Right cardiac atrium (tissue), 5 donors: Measurements from ENCODE around the gene HLCS. TPM values are rescaled to one million over a fixed set of nuclear protein-coding genes. Genes with fewer than 3 reads are reported as not detected.
A peak's percentile ranks its signal among the peaks of the same experiment; 100 is the strongest.

ENCODE experiments used
- ATAC-seq, 2 donors: fragments of 200-7000 bp; cut with Tn5 transposase; one replicate each; pipeline versions ENCODE4 v1.8.0 to v1.9.1; 2020; ENCODE audit warnings: moderate library complexity in 2 of 2, mild to moderate bottlenecking in 1 of 2
- DNase-seq, 3 donors: peaks; one replicate each; pipeline ENCODE4 v3.0.0-alpha.2; 2020
- H3K27ac ChIP-seq: one replicate; pipeline ENCODE4 v1.5.1; 2013; ENCODE audit warnings: mild to moderate bottlenecking, low read length, control low read depth, moderate library complexity
- H3K27me3 ChIP-seq: one replicate; pipeline ENCODE4 v1.6.1; 2013; ENCODE audit not compliant: control insufficient read depth, insufficient read depth
- H3K4me1 ChIP-seq: one replicate; pipeline ENCODE4 v1.6.1; 2013; ENCODE audit warnings: low read length; ENCODE audit not compliant: control insufficient read depth, insufficient read depth
- H3K4me3 ChIP-seq: one replicate; pipeline ENCODE4 v1.5.1; 2013; ENCODE audit warnings: low read length, control low read depth
- H3K9me3 ChIP-seq: one replicate; pipeline ENCODE4 v1.6.1; 2013; ENCODE audit warnings: low read length; ENCODE audit not compliant: control insufficient read depth
- WGBS: extraction: QIAGEN DNeasy Blood & Tissue Kit; methylation state at CpG from one replicate; pipeline ENCODE4 v1.1.7; 2013; 5-methylcytosine and 5-hydroxymethylcytosine counted together
- intact Hi-C, 4 donors: fragments of 100-400 bp; cut with DNase I; formaldehyde crosslinking; loops; one replicate each; pipeline versions ENCODE4 v1.11.0 to v1.14.0; 2022 to 2023
- polyA plus RNA-seq: library from polyadenylated mRNA; stranded (reverse); fragments of 200-250 nt; gene quantifications from one replicate; pipeline ENCODE4 v1.2.3, GENCODE V29; 2013
- total RNA-seq, 4 donors: library from RNA; stranded (reverse); fragmentation: NEBNext Ultra II Directional; extraction: Animal tissue kit (Norgen Biotek cat#: 25700); gene quantifications; one replicate each; pipeline ENCODE4 v1.2.1, GENCODE V29; 2021
- donor health status: healthy with polysubstance abuse.
- donor health status: DM: no; HTN: yes; CAD: no.
- donor health status: DM: no; HTN: no; CAD: no.
- donor health status: DM: no; HTN: yes; CAD: no; lungs with severe emphysema.
- donor health status: DM: yes; HTN: yes; CAD: no.

The HLCS gene
- total and polyA plus RNA-seq, 5 donors: 3.5 to 11.4 (median 8.2) TPM

- no peak for DNase-seq
- WGBS: 93% methylated on average over 13 of the region's 13 CpGs
- H3K4me1 ChIP-seq: peaks cover 2% of the 10 kb centered on the region
- ATAC-seq: no peak
- intact Hi-C loops: no loop called here
- no peaks in the 10 kb centered on the region for H3K9me3 ChIP-seq
- H3K4me3 ChIP-seq: no peak overlapping the region
- no peak overlapping the region for H3K27ac ChIP-seq
- H3K27me3 ChIP-seq: no peaks in the 10 kb centered on the region
Observed at GRCh38 chr21:36803051-36803645, 163.3 kb downstream of the HLCS start.

DNA sequence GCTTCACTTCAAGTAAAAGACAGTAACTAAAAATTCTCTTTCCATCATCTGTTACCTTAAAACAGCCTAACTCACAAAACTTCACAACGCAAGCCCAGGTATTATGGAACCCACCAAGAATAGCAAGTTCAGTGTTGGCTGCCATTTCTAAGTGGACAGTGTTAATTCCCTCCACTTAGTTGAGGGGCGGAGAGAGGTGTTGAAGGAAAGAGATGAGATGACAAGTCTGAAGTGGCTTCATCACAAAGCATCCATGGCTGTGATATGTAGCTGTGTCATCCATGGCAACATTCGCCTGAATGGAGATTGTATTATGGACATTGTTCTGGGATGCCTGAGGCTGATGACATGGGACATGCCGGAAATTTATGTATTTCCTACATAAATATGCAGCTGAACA, 165.7 kb downstream of the HLCS start:
- ATAC-seq (no peak), DNase-seq (no peak)
- WGBS: 78% methylated on average over 4 of the region's 4 CpGs
- H3K4me1 ChIP-seq: peaks cover 2% of the 10 kb centered on the region
- H3K27ac ChIP-seq: no peak overlapping the region
- peaks cover 2% of the 10 kb centered on the region for H3K9me3 ChIP-seq
- no peaks in the 10 kb centered on the region for H3K27me3 ChIP-seq
- H3K4me3 ChIP-seq: no peak overlapping the region
- intact Hi-C loops: no loop called here

DNA sequence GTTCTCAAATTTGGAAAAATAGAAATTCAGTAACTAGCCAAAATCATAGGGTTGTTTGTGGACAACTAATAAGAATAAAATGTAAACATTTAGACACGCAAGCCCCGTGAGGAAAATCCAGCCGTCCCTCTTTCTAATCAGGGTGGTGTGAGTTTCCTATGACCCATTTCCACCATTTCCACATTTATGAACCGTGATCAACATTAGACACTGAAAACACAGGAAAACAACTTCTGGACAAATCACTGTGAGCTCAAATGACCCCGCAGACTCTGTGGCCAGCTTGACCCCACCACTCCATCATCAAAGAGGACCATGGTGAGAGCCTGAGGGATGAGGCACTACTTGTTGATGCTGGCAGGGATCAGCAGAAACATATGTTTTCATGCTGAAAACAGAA, 166.6 kb downstream of the HLCS start:
- no peak for ATAC-seq
- 83% methylated on average over 5 of the region's 5 CpGs for WGBS
- intact Hi-C loops: no loop called here
- Histone ChIP-seq H3K4me1 (peaks cover 2% of the 10 kb centered on the region), H3K9me3 (peaks cover 2% of the 10 kb centered on the region), H3K4me3 (no peak overlapping the region), H3K27me3 (no peaks in the 10 kb centered on the region), H3K27ac (no peak overlapping the region)
- DNase-seq: no peak

DNA sequence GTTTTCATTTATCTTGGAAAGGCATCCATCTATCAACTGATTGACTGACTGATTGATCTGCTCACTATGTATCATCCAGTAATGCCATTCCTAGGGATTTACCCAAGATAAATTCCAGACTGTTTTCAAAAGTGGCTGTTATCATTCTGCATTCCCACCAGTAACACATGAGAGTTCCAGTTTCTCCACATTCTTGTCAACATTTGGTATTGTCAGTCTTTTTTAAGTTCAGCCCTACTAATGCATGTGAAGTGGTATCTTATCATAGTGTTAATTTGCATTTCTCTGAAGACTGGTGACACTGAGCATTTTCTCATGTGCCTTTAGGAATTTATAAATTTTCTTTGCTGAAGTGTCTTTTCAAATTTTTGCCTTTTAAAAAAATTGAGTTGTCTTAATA, 168.0 kb downstream of the HLCS start:
- intact Hi-C loops: no loop called here
- Histone ChIP-seq H3K4me3 (no peak overlapping the region), H3K27me3 (no peaks in the 10 kb centered on the region), H3K4me1 (peaks cover 2% of the 10 kb centered on the region), H3K27ac (no peak overlapping the region), H3K9me3 (peaks cover 2% of the 10 kb centered on the region)
- ATAC-seq (no peak), DNase-seq (no peak)

DNA sequence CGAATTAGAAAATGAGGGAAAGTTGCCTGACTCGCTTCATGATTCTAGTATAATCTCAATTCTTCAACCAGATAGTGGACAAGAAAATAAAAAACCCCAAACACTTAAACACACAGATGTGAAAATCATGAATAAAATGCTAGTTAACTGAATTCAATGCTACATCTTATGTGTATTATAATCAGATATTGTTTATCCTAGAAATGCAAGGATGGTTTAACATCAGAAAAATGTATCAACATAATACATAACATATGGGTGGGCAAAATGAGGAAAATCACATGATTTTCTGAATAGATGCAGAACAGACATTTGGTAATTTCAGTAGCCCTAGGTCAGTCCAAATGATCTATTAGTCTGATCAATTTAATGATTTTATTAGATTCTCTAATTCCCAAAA, 170.4 kb downstream of the HLCS start:
- Histone ChIP-seq H3K9me3 (peaks cover 2% of the 10 kb centered on the region), H3K27ac (no peak overlapping the region), H3K4me1 (peaks cover 2% of the 10 kb centered on the region), H3K4me3 (no peak overlapping the region), H3K27me3 (no peaks in the 10 kb centered on the region)
- intact Hi-C loops: no loop called here
- ATAC-seq (no peak), DNase-seq (no peak)
- WGBS: 92% methylated on average over 2 of the region's 2 CpGs

DNA sequence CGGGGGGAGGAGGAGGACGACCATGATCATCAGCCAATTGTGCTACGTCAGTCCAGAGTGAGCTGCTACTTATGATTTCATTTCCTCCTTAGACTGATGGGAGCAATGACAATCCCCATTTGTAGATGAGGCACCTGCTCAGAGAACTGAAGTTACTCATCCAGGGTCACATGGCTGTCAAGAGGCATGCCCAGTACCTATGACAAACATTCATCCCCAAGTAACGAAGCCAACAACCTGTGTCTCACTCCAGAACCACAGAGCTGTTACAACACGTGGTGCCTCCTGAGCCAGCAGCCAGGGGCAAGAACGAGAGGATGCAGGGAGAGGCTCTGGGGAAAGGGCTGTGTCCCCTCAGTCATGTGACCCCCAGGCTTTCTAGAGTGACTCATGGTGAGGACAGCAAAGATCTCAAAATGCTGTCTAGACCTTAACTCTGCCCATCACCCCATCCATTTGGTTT, 173.9 kb downstream of the HLCS start:
- Histone ChIP-seq H3K9me3 (no peaks in the 10 kb centered on the region), H3K27me3 (no peaks in the 10 kb centered on the region), H3K27ac (no peak overlapping the region), H3K4me3 (no peak overlapping the region), H3K4me1 (no peaks in the 10 kb centered on the region)
- 51% methylated on average over 6 of the region's 6 CpGs for WGBS
- no peak for ATAC-seq
- intact Hi-C loops: no loop called here
- DNase-seq: no peak

DNA sequence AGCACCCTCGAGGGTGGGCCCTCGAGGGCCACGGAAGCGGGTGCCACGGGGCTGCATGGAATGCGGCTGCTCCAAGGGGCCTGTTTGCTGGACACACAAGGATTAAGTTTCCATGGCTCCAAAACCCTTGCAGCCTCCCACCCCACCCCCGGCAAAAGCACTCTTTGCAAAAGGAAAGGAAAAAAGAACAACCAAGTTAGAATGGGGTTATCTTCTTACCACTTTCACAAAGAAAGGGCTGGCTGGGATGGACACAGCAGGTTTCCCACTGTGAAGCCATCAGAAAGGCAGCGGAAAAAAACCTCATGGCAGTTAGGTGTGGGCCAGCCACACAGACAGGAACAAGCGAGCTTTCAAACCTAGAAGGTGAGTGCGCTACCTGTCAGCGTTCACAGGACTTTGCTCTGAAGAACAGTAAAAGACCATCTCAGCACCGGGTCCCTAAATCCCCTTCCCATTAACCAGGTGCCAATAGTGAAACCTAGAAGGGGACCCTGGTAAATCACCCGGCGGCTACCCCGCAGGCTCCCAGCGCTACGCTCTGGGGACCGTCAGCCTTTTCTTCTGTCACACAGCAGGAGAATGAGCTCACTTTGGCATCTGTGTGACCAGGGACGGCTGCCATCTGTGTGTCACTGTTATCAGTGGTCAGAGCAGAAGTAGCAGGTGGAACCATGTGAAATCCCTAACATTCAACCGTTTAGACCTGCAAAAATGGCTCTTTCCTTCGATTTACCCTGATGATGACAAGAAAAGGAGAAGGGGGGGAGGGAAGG, 174.6 kb downstream of the HLCS start:
- WGBS: 75% methylated on average over 21 of the region's 21 CpGs
- ATAC-seq (peak in 1 of 2 donors; percentile 31), DNase-seq (no peak)
- Histone ChIP-seq H3K4me1 (no peaks in the 10 kb centered on the region), H3K27ac (no peak overlapping the region), H3K9me3 (no peaks in the 10 kb centered on the region), H3K4me3 (no peak overlapping the region), H3K27me3 (no peaks in the 10 kb centered on the region)
- intact Hi-C loops: no loop called here

GRCh38 chr21:36791180-36791579, 175.3 kb downstream of the HLCS start:
- intact Hi-C loops: no loop called here
- H3K27me3 ChIP-seq: no peaks in the 10 kb centered on the region
- WGBS: 87% methylated on average over 10 of the region's 10 CpGs
- no peak overlapping the region for H3K4me3 ChIP-seq
- no peaks in the 10 kb centered on the region for H3K4me1 ChIP-seq
- H3K9me3 ChIP-seq: no peaks in the 10 kb centered on the region
- no peak for ATAC-seq
- no peak for DNase-seq
- H3K27ac ChIP-seq: no peak overlapping the region

- ATAC-seq (no peak), DNase-seq (no peak)
- no peaks in the 10 kb centered on the region for H3K9me3 ChIP-seq
- H3K27me3 ChIP-seq: no peaks in the 10 kb centered on the region
- H3K4me3 ChIP-seq: no peak overlapping the region
- no peaks in the 10 kb centered on the region for H3K4me1 ChIP-seq
- no peak overlapping the region for H3K27ac ChIP-seq
- 79% methylated on average over 7 of the region's 7 CpGs for WGBS
- intact Hi-C loops: no loop called here
Observed at GRCh38 chr21:36790616-36791015, 175.9 kb downstream of the HLCS start.

GRCh38 chr21:36788120-36788638, 178.3 kb downstream of the HLCS start:
- no peaks in the 10 kb centered on the region for H3K27me3 ChIP-seq
- ATAC-seq: peak in 1 of 2 donors; percentile 28
- H3K27ac ChIP-seq: no peak overlapping the region
- H3K4me1 ChIP-seq: peaks cover 3% of the 10 kb centered on the region
- 79% methylated on average over 12 of the region's 12 CpGs for WGBS
- intact Hi-C loops: no loop called here
- H3K9me3 ChIP-seq: no peaks in the 10 kb centered on the region
- no peak for DNase-seq
- no peak overlapping the region for H3K4me3 ChIP-seq

DNA sequence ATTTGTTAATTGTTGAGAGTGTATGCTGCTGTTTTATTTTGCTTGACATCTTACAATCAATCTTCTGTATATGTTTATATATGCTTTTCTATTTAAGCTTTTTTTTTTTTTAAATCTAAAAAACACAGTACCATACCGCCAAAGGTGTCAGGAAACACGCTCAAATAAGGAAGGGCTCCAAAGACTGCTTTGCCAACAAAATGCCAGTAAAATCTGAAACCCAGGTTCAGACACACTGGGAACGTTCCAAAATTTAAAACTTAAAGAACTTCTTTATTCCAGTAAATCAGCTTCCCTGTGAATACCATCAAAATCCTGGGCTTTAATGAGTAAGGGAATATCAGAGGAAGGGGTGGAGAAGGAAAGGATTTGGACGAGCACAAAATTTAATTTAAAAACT, 180.3 kb downstream of the HLCS start:
- intact Hi-C loops: no loop called here
- Histone ChIP-seq H3K27me3 (no peaks in the 10 kb centered on the region), H3K4me3 (no peak overlapping the region), H3K27ac (no peak overlapping the region), H3K9me3 (no peaks in the 10 kb centered on the region), H3K4me1 (peaks cover 3% of the 10 kb centered on the region)
- WGBS: 93% methylated on average over 4 of the region's 4 CpGs
- DNase-seq (no peak), ATAC-seq (no peak)
